ENCODE data around the gene CA10. TPM values are rescaled to one million over a fixed set of nuclear protein-coding genes. Genes with fewer than 3 reads are reported as not detected.

The CA10 gene
- total RNA-seq = not detected

- TF ChIP-seq CTCF (IDR thresholded peaks at IDR 0.05; ENCODE audit: low read depth) = no peak
Measured at GRCh38 chr17:52158450-52159042, at the start of gene CA10. CA10 (minus strand) TSS chr17:52158714.

- no peak for TF ChIP-seq CTCF (IDR thresholded peaks at IDR 0.05; ENCODE audit: low read depth)
Measured at GRCh38 chr17:52207796-52208195, 49.3 kb upstream of the CA10 start.

- TF ChIP-seq CTCF (IDR thresholded peaks at IDR 0.05; ENCODE audit: low read depth) = no peak
Measured at GRCh38 chr17:52202520-52203080, 44.1 kb upstream of the CA10 start.

GRCh38 chr17:52201767-52202519 is 43.4 kb upstream of the CA10 start:
- TF ChIP-seq CTCF (IDR thresholded peaks at IDR 0.05; ENCODE audit: low read depth) = no peak

GRCh38 chr17:52191491-52191890 is 33.0 kb upstream of the CA10 start:
- TF ChIP-seq CTCF (IDR thresholded peaks at IDR 0.05; ENCODE audit: low read depth) = no peak

- no peak for TF ChIP-seq CTCF (IDR thresholded peaks at IDR 0.05; ENCODE audit: low read depth)
Measured at GRCh38 chr17:52181782-52182181, 23.3 kb upstream of the CA10 start.

GRCh38 chr17:52178012-52178411 is 19.5 kb upstream of the CA10 start:
- no peak for TF ChIP-seq CTCF (IDR thresholded peaks at IDR 0.05; ENCODE audit: low read depth)

Data from subcutaneous adipose tissue (tissue), 4 donors.